Panc1 (cell line): ENCODE measurements around the gene PLEKHA7. TPM values are rescaled to one million over a fixed set of nuclear protein-coding genes. Genes with fewer than 3 reads are reported as not detected.
"Not testable (repeated sequence)": the region's sequence is repeated elsewhere in the genome, so short reads cannot be mapped to it uniquely, and the experiment has no call there.

Experiments used
- ATAC-seq: fragments of 200-7000 bp; cut with Tn5 transposase; 2 replicates; pipeline ENCODE4 v1.9.1; 2020; ENCODE audit warnings: mild to moderate bottlenecking, moderate library complexity
- BruUV-seq: library from RNA; stranded (reverse); fragments of 400-500 nt; replicated peaks from 2 replicates; lab custom pipeline; 2021; lab: Mats Ljungman, UMichigan
- CTCF ChIA-PET: fragments of 300-600 bp; sonication (Branson Sonifier 250); formaldehyde crosslinking; loops from one replicate; lab custom pipeline; 2022; ENCODE audit warnings: antibody characterized with exemption; lab: Charles Lee
- POLR2A ChIA-PET: fragments of 300-600 bp; sonication (Branson Sonifier 250); formaldehyde crosslinking; loops from one replicate; lab custom pipeline; 2022; ENCODE audit warnings: antibody characterized with exemption; lab: Charles Lee
- DNase-seq: peaks from one replicate; pipeline ENCODE4 v3.0.0-alpha.2; 2010; ENCODE audit warnings: low read depth, low spot score
- H3K27ac ChIP-seq: 2 replicates; pipeline ENCODE4 v1.5.1; 2011; ENCODE audit warnings: mild to moderate bottlenecking, low read length, inconsistent platforms
- H3K27me3 ChIP-seq: fragments of 200-500 bp; sonication (Bioruptor generic); 2 replicates; pipeline ENCODE4 v1.6.0; 2014; ENCODE audit warnings: low read length, inconsistent platforms; ENCODE audit not compliant: control insufficient read depth, insufficient read depth
- H3K36me3 ChIP-seq: fragments of 200-500 bp; sonication (Bioruptor generic); 2 replicates; pipeline ENCODE4 v1.5.1; 2014; ENCODE audit warnings: inconsistent platforms, mild to moderate bottlenecking, low read length, moderate library complexity; ENCODE audit not compliant: control insufficient read depth, insufficient read depth
- H3K4me1 ChIP-seq: 2 replicates; pipeline ENCODE4 v1.5.1; 2011; ENCODE audit warnings: inconsistent platforms, mild to moderate bottlenecking, low read length, moderate library complexity; ENCODE audit not compliant: control insufficient read depth, insufficient read depth
- H3K4me3 ChIP-seq, 2 experiments: 2 replicates each; pipeline ENCODE4 v1.5.1; 2011 to 2012; ENCODE audit warnings: low read depth in 2 of 2, low read length in 2 of 2, mild to moderate bottlenecking in 2 of 2, inconsistent platforms in 1 of 2, moderate library complexity in 1 of 2
- H3K9me3 ChIP-seq: fragments of 200-500 bp; sonication (Bioruptor generic); 2 replicates; pipeline ENCODE4 v1.5.1; 2014; ENCODE audit warnings: low read depth, mild to moderate bottlenecking, inconsistent platforms, low read length, moderate library complexity; ENCODE audit not compliant: control insufficient read depth, insufficient read depth
- CTCF ChIP-seq: fragments of 450-650 bp; IDR thresholded peaks from 2 replicates; pipeline ENCODE4 v1.5.1; 2017; ENCODE audit warnings: mild to moderate bottlenecking
- POLR2AphosphoS5 ChIP-seq: IDR thresholded peaks from 2 replicates; pipeline ENCODE4 v1.6.1; 2012; ENCODE audit warnings: mild to moderate bottlenecking, low read depth, low read length, moderate library complexity
- REST ChIP-seq, 2 experiments: IDR thresholded peaks; 2 replicates each; pipeline ENCODE4 v1.6.1; 2011 to 2012; ENCODE audit warnings: low read depth in 2 of 2, control low read depth in 1 of 2, low read length in 1 of 2, mild to moderate bottlenecking in 1 of 2, moderate library complexity in 1 of 2; ENCODE audit not compliant: insufficient read depth in 1 of 2
- SIN3A ChIP-seq: IDR thresholded peaks from 2 replicates; pipeline ENCODE4 v1.6.1; 2012; ENCODE audit warnings: low read depth, mild to moderate bottlenecking, low read length, moderate library complexity, borderline replicate concordance; ENCODE audit not compliant: insufficient read depth
- TCF7L2 ChIP-seq: IDR thresholded peaks from 2 replicates; pipeline ENCODE4 v1.6.1; 2011; ENCODE audit warnings: mild to moderate bottlenecking, low read depth, low read length, inconsistent platforms
- in situ Hi-C: cut with HindIII; loops from 2 replicates; pipeline ENCODE4 v1.10.0; 2016; ENCODE audit warnings: low sequenced_read_pairs, low pct_unique_long_range_greater_than_20kb
- intact Hi-C: fragments of 100-400 bp; cut with micrococcal nuclease; formaldehyde crosslinking; loops from one replicate; pipeline ENCODE4 v1.10.0; 2022; ENCODE audit not compliant: unreplicated experiment
- total RNA-seq: library from RNA; stranded (reverse); gene quantifications from one replicate; pipeline ENCODE4 v1.2.1, GENCODE V29; 2021; ENCODE audit not compliant: unreplicated experiment

The PLEKHA7 gene
- total RNA-seq, 1 experiment from 2014 or later: 11.6 TPM

GRCh38 chr11:16920559-16920958 is 93.7 kb downstream of the PLEKHA7 start:
- Histone ChIP-seq H3K4me3 (no peak overlapping the region), H3K4me1 (peaks cover 6% of the 10 kb centered on the region; the same call in 1 of the 2 replicates), H3K27me3 (no peaks in the 10 kb centered on the region; the same call in none of the 2 replicates), H3K27ac (no peak overlapping the region), H3K9me3 (no peaks in the 10 kb centered on the region), H3K36me3 (no peaks in the 10 kb centered on the region)
- in situ Hi-C loops (no loop called here), intact Hi-C loops (no loop called here)
- CTCF ChIA-PET: no interaction called here
- POLR2A ChIA-PET: no interaction called here
- no TSS peak for BruUV-seq
- ATAC-seq (no peak), DNase-seq (no peak)
- TF ChIP-seq POLR2AphosphoS5: no peak
- TF ChIP-seq TCF7L2: no peak
- TF ChIP-seq SIN3A: no peak
- no peak for TF ChIP-seq CTCF
- no peak for TF ChIP-seq REST (IDR thresholded peaks at IDR 0.05; ENCODE audit: insufficient read depth in 1 of 2, low read depth in 2 of 2, low read length in 1 of 2)

GRCh38 chr11:16918543-16919182 is 95.6 kb downstream of the PLEKHA7 start:
- not testable (repeated sequence) for H3K36me3 ChIP-seq, BruUV-seq

GRCh38 chr11:16917941-16918340 is 96.3 kb downstream of the PLEKHA7 start:
- TF ChIP-seq POLR2AphosphoS5: no peak
- TF ChIP-seq REST (IDR thresholded peaks at IDR 0.05; ENCODE audit: insufficient read depth in 1 of 2, low read depth in 2 of 2, low read length in 1 of 2): no peak
- TF ChIP-seq SIN3A: no peak
- no peak for TF ChIP-seq TCF7L2
- no peak for TF ChIP-seq CTCF
- in situ Hi-C loops: no loop called here
- ATAC-seq: no peak
- intact Hi-C loops: no loop called here
- Histone ChIP-seq H3K36me3 (no peaks in the 10 kb centered on the region), H3K4me3 (no peak overlapping the region), H3K9me3 (no peaks in the 10 kb centered on the region), H3K27ac (no peak overlapping the region), H3K27me3 (no peaks in the 10 kb centered on the region; the same call in none of the 2 replicates), H3K4me1 (no peaks in the 10 kb centered on the region)
- no peak for DNase-seq
- ChIA-PET POLR2A (no interaction called here), CTCF (no interaction called here)
- BruUV-seq: no TSS peak

More at GRCh38 chr11:16918543-16919182, 95.6 kb downstream of the PLEKHA7 start:
- CTCF ChIA-PET, ATAC-seq, H3K27ac ChIP-seq, H3K9me3 ChIP-seq, in situ Hi-C loops, DNase-seq, H3K4me3 ChIP-seq, H3K4me1 ChIP-seq, POLR2A ChIA-PET, intact Hi-C loops, H3K27me3 ChIP-seq: not testable (repeated sequence)
